Endothelial cell of umbilical vein (primary cell): ENCODE results near the gene GRIK1.

Source experiments
- JUN ChIP-seq: IDR thresholded peaks from 2 replicates; pipeline ENCODE4 v1.6.1; 2011; ENCODE audit warnings: borderline replicate concordance, low read depth; ENCODE audit not compliant: insufficient read length, insufficient read depth
- POLR2A ChIP-seq: IDR thresholded peaks from 2 replicates; pipeline ENCODE4 v1.6.1; 2012; ENCODE audit warnings: low read depth, mild to moderate bottlenecking, control low read depth, low read length
- POLR2AphosphoS5 ChIP-seq: IDR thresholded peaks from 2 replicates; pipeline ENCODE4 v1.6.1; 2012; ENCODE audit warnings: low read depth, mild to moderate bottlenecking, control low read depth, low read length, moderate library complexity; ENCODE audit not compliant: insufficient read depth
- TF ChIP-seq, protein P1 (sequence below), 2 donors: IDR thresholded peaks; 1 replicate in 1 of 2; 2 replicates in 1 of 2; pipeline ENCODE4 v1.5.1; 2011; ENCODE audit warnings: low read length in 2 of 2, mild to moderate bottlenecking in 2 of 2, moderate library complexity in 2 of 2, control low read depth in 1 of 2, inconsistent platforms in 1 of 2, low read depth in 1 of 2; ENCODE audit not compliant: insufficient read depth in 1 of 2; ENCODE audit errors: extremely low read depth in 1 of 2
- TF ChIP-seq, protein P2 (sequence below): IDR thresholded peaks from 2 replicates; pipeline ENCODE4 v1.6.1; 2011; ENCODE audit not compliant: insufficient read depth, insufficient read length

DNA sequence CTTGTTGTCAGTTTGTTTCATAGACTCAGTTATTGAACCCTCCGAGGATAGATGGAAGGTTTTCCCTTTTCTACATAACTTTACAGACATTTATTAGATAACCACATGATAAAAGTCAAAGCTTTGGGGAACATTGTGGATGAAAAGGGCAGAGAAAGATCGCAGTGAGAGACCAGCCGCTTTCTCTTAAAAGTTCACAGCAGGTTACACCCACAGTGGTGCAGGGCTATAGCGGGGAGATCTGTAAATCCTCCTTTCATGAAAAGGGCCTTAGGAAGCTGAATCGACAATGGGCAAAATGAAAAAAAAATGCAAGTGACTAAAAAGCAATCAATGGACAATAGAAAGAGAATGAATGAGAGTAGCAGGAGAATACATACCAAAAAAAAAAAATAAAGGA is 218.6 kb downstream of the GRIK1 start:
- TF ChIP-seq, protein P1, sequence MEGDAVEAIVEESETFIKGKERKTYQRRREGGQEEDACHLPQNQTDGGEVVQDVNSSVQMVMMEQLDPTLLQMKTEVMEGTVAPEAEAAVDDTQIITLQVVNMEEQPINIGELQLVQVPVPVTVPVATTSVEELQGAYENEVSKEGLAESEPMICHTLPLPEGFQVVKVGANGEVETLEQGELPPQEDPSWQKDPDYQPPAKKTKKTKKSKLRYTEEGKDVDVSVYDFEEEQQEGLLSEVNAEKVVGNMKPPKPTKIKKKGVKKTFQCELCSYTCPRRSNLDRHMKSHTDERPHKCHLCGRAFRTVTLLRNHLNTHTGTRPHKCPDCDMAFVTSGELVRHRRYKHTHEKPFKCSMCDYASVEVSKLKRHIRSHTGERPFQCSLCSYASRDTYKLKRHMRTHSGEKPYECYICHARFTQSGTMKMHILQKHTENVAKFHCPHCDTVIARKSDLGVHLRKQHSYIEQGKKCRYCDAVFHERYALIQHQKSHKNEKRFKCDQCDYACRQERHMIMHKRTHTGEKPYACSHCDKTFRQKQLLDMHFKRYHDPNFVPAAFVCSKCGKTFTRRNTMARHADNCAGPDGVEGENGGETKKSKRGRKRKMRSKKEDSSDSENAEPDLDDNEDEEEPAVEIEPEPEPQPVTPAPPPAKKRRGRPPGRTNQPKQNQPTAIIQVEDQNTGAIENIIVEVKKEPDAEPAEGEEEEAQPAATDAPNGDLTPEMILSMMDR (IDR thresholded peaks at IDR 0.05; ENCODE audit: extremely low read depth in 1 of 2, insufficient read depth in 1 of 2, low read depth in 1 of 2, low read length in 2 of 2): no peak
- TF ChIP-seq, protein P2, sequence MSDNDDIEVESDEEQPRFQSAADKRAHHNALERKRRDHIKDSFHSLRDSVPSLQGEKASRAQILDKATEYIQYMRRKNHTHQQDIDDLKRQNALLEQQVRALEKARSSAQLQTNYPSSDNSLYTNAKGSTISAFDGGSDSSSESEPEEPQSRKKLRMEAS: no peak
- TF ChIP-seq POLR2A (no peak), POLR2AphosphoS5 (no peak), JUN (no peak)
